HG03378 (cell line): ENCODE results near the gene APBA2.

Source experiments
- ATAC-seq: cut with Tn5 transposase; IDR thresholded peaks from one replicate; pipeline ENCODE4 v1.9.1; 2021; ENCODE audit warnings: mild to moderate bottlenecking, moderate library complexity; ENCODE audit not compliant: unreplicated experiment

APBA2 gene

DNA sequence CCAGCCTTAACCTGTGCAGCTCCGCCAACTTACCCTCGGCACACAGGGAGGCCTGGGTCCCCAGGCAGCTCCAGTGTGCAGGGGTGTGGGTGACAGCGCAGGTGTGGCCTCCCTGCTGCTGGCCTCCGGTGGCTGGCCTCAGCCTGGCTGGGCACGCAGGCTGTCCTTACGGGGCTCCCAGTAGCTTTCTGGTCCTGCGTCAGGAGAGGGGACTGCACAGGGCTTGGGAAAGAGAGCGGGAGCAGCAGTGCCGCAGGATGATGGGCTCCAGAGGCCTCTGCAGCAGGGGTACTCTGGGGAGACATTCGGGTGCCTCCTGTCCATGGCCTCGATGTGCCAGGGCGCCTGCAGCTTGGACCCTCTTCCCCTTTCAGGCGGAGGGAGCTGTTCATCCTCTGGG, 9.4 kb downstream of the APBA2 start:
- no peak for ATAC-seq

DNA sequence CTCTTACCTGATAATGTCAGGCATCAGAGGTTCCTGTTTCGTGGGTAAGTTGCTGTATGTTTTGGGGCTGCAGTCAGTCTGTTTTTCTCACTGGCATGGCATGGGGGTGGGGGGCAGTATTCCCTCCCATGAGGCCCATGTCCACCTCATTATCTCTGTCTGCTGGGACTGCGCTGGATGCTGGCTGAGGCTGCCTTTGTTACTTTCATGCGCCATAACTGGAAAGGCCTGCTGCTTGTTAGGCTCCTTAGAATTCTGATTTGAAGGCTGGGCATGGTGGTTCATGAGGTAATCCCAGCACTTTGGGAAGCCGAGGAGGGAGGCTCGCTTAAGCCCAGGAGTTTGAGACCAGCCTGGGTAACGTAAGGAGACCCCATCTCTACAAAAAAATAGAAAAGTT, 9.8 kb downstream of the APBA2 start:
- no peak for ATAC-seq

DNA sequence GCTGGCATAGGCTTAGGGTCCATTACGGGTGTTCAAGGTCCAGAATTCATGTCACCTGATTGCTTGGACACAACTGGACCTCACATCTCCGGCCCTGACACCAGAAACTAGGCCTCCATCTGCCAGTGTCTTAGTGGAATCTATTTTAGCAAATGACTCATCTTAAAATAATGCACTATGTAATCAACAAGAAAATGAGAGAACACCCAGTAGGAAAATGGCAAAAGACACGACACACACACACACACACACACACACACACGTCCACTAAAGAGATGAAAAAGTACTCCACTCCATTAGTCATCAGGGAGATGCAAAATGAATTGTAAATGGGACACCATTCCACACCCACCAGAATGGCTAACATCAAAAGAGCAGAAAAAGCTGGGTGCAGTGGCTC, 11.2 kb downstream of the APBA2 start:
- ATAC-seq = no peak

DNA sequence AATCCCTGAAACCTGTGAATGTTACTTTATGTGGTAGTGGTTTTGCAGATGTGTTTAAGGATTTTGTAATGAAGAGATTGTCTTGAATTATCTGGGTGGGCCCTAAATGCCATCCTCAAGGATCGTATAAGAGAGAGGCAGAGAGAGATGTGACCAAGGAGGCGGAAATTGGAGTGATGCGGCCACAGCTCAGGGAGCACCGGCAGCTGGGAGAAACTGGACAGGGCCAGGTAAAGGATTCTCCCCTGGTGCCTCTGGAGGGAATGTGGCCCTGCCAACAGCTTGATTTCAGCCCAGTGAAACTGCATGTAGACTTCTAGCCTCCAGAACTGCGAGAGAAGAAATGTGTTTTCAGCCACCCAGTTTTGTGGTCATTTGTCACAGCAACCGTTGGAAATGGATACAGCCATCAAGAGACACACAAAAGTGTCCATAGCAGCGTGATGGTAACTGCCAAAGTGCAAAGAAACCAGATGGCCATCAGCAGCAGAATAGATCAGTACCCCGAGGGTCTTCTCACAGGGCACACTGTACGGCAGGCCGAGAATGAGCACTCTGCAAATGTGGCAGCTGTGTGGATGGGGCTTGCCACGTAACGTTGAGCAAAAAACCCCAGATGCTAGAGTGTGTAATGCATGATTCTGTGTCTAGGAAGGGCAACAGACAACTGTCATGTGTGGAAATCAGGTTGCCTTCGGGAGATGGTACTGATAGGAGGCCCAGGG, 12.2 kb downstream of the APBA2 start:
- ATAC-seq = no peak

GRCh38 chr15:28899061-28899738, 13.4 kb downstream of the APBA2 start:
- ATAC-seq = no peak

- ATAC-seq = no peak
These were observed 14.5 kb downstream of the APBA2 start for GRCh38 chr15:28900041-28900891.

- no peak for ATAC-seq
These were observed 15.3 kb downstream of the APBA2 start for GRCh38 chr15:28900892-28901586.

DNA sequence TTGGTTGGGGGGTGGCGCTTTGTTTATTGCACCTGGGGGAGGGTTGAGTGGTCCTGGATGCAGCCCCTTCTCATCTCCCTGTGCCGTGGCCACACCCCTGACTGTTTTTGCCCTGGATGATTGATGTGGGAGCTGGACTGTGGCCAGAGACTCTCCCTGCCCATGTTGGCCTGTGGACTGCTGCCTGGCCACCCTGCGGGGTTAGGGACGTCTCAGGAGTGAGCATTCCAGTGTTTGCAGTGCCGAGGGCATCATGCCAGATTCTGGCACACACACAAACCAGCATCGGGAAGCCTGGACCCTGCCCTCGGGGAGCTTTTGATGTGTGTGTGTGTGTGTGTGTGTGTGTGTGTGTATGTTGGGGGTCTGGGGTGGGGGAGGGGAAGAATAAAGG, 15.8 kb downstream of the APBA2 start:
- ATAC-seq = no peak

- no peak for ATAC-seq
These were observed 16.4 kb downstream of the APBA2 start for GRCh38 chr15:28901987-28902745.

- no peak for ATAC-seq
These were observed 17.1 kb downstream of the APBA2 start for GRCh38 chr15:28902856-28903255.

DNA sequence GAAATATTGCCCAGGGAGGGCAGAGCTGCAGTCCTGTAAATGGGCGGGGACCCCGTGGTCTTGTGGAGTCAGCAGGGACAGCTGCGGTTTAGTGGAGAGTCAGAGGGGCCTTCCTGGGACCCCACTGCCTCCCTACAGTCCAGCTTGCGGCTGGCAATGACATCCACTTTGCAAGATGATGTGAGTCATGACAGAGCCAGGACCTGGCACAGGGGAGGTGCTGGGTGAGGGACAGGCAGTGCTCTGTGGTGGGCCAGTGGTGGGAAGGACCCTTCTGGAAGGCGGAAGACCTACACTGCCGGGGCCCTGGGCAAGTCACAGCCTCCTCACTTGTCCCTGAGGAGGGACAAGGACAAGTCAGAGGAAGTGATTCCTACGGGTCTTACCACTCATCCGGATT, 17.8 kb downstream of the APBA2 start:
- no peak for ATAC-seq

DNA sequence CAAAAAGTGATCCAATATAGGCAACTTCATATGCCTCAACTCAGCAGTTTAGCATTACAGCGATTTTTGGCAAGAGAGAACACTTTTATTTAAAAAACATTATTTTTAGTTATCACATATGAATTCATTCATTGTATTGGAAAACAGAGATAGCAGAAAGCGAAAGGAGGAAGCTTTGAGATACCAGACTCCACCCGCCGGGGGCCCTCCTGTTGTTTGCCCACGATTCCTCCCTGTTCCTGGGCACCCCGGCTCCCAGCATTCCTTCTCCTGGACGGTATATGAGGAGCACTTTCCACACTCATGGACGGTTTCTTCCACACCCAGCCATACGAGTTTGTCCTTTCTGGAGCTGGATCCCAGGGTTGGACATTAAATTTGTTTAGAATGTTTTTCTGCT, 18.2 kb downstream of the APBA2 start:
- ATAC-seq = no peak

- no peak for ATAC-seq
These were observed 19.0 kb downstream of the APBA2 start for GRCh38 chr15:28904541-28905315.

GRCh38 chr15:28907338-28907960, 21.7 kb downstream of the APBA2 start:
- no peak for ATAC-seq

DNA sequence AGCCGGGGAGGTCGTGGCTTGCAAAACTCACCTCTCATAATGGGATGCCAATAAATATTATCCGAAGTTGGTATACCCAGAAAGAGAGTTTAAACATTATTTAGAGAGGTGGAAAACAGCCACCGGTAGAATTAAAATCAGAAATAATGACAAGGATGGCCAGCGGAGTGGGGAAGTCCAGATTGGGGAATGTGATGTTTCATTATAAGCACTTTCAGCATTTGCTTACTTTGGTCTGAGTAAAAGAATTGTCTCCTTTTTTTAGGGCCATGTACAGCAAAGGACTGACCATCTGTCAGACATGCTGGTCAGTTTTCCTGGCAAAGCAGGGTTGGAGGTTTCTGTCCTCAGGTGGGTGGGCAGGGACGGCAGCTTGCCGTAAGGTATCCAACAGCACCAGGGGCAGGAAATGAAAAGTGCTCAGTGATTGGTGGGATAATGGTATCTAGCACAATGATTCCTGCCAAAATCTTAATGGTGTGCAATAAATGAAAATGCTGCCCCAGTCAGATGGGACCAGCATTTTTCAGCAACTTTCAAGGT, 24.3 kb downstream of the APBA2 start:
- ATAC-seq = no peak

- no peak for ATAC-seq
These were observed 25.6 kb downstream of the APBA2 start for GRCh38 chr15:28911310-28911931.

DNA sequence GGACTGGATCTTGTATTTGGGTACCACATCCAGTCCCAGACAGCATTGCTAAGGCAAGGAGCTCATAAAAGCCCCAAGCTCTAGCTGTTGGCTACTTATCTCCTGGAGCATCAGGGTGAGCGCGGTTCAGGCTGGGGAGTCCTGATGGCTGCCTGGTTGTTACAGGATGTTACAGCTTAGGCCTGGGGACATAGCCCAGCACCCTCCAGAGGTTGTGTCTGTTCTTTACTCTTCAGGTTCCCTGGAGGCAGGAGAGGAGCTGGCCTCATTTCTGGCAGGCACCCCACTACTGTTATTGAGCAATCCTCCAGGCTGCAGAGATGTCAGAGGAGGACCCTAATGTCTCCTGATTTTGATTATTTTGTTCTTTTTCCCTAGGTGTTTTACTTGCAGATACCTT, 26.6 kb downstream of the APBA2 start:
- no peak for ATAC-seq

DNA sequence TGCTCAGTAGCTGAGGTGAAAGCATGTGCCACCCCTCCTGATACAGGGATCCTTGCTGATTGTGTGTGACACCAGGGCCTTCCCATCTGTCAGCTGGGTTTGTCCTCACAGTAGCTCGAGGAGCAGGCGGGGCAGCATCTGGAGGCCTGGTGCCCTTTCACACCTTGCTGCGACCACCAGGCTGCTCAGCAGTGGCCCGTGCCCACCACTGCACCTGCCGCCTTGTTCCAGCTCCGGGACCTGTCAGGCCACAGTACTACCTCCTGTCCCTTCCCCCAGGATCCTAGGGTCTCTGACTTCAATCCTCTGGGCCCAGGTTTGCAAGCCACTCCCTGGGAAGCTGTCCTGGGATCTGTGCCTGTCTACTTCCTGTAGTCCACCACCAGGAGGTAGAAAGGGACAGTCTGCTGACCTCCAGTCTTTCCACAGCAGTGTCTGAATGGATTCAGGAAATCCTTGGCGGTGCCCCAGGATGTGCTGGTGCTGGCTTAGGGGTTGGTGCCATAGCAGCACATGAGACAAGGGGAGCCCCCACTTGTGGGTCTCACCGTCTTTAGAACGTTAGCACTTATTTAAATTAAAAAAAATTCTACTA, 27.5 kb downstream of the APBA2 start:
- ATAC-seq = no peak
